Progenitor cell of endocrine pancreas (in vitro differentiated cells): ENCODE data around the gene ARTN. TPM values are rescaled to one million over a fixed set of nuclear protein-coding genes. Genes with fewer than 3 reads are reported as not detected.
A peak's percentile ranks its signal among the peaks of the same experiment; 100 is the strongest.

Experiments
- DNase-seq: peaks from one replicate; pipeline ENCODE4 v3.0.0; 2021; ENCODE audit warnings: low spot score; ENCODE audit not compliant: unreplicated experiment
- H3K27ac Mint-ChIP-seq: 2 replicates; pipeline ENCODE4 v1.8.0; 2021; ENCODE audit warnings: mild to moderate bottlenecking, moderate library complexity, mixed read lengths
- H3K27me3 Mint-ChIP-seq: 2 replicates; pipeline ENCODE4 v1.8.0; 2021; ENCODE audit warnings: mixed read lengths
- H3K36me3 Mint-ChIP-seq: 2 replicates; pipeline ENCODE4 v1.8.0; 2022; ENCODE audit warnings: mixed read lengths; ENCODE audit not compliant: insufficient read depth
- H3K4me1 Mint-ChIP-seq: 2 replicates; pipeline ENCODE4 v1.8.0; 2021; ENCODE audit warnings: low read depth, mixed read lengths
- H3K4me3 Mint-ChIP-seq: 2 replicates; pipeline ENCODE4 v1.8.0; 2021; ENCODE audit warnings: low read depth, mild to moderate bottlenecking, moderate library complexity, mixed read lengths
- H3K9me3 Mint-ChIP-seq: 2 replicates; pipeline ENCODE4 v1.8.0; 2021; ENCODE audit warnings: low read depth, mixed read lengths
- total RNA-seq: library from RNA; stranded (reverse); gene quantifications from 2 replicates; pipeline ENCODE4 v1.2.1, GENCODE V29; 2021
- TF ChIP-seq, protein P1 (sequence below): fragments of 200-600 bp; sonication (generic); IDR thresholded peaks from one replicate; pipeline ENCODE4 v1.5.0; 2021; ENCODE audit warnings: antibody characterized with exemption, mild to moderate bottlenecking; ENCODE audit not compliant: unreplicated experiment

Gene ARTN
- total RNA-seq, 1 donor from 2014 or later = 2.0 TPM

DNA sequence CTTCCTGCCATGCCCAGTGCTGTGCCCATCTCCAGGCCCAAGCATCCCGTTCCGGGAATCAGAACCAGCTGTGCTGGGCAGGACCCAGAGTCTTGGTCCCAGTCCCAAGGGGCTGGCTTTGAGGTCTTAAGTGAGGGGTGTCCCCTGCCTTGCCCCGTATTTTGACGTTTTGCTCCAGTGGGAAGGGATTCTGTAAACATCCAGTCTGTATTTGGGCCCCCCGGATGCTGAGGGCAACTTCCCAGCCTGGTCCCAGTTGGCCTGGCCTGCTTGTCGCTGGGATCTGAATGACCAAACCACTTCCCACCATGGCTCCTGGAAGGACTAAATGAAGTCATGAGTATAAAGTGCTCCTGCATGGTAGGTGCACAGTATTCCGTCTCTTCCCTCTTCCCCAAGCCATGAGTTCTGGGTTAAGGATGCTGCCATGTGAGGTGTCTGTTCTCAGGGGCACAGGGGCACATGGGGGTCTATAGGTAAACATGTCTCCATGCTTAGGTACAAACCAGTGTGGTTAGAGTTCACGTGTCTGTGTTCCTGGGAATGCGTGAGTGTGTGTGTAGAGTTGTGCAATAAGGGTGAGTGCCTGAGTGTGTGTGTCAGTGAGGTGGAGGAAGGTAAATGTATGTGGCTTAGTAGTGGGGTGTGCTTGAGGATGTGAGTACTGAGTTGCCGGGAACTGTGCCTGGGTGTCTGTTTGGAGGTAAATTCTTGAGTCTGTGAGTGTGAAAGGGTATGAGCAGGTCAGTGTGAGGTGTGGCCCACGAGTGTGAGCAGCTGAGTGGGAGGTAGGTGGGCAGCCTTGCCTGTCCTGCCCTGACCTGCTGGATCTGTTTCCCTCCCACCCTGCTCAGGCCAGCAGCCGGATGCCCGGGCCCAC is 46.9 kb downstream of the ARTN start:
- TF ChIP-seq, protein P1, sequence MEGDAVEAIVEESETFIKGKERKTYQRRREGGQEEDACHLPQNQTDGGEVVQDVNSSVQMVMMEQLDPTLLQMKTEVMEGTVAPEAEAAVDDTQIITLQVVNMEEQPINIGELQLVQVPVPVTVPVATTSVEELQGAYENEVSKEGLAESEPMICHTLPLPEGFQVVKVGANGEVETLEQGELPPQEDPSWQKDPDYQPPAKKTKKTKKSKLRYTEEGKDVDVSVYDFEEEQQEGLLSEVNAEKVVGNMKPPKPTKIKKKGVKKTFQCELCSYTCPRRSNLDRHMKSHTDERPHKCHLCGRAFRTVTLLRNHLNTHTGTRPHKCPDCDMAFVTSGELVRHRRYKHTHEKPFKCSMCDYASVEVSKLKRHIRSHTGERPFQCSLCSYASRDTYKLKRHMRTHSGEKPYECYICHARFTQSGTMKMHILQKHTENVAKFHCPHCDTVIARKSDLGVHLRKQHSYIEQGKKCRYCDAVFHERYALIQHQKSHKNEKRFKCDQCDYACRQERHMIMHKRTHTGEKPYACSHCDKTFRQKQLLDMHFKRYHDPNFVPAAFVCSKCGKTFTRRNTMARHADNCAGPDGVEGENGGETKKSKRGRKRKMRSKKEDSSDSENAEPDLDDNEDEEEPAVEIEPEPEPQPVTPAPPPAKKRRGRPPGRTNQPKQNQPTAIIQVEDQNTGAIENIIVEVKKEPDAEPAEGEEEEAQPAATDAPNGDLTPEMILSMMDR = no peak
- Mint-ChIP-seq H3K9me3 (no peaks in the 10 kb centered on the region), H3K4me1 (peaks cover 29% of the 10 kb centered on the region), H3K4me3 (peak overlapping the region; percentile 86), H3K27ac (peak overlapping the region; percentile 9), H3K36me3 (peaks cover 21% of the 10 kb centered on the region), H3K27me3 (no peaks in the 10 kb centered on the region)
- DNase-seq = no peak

DNA sequence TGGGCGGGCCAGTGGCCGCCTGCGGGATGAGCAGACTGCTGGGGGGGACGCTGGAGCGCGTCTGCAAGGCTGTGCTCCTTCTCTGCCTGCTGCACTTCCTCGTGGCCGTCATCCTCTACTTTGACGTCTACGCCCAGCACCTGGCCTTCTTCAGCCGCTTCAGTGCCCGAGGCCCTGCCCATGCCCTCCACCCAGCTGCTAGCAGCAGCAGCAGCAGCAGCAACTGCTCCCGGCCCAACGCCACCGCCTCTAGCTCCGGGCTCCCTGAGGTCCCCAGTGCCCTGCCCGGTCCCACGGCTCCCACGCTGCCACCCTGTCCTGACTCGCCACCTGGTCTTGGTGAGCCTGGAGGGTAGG is 47.5 kb downstream of the ARTN start:
- no peak overlapping the region for H3K27ac Mint-ChIP-seq
- peak overlapping the region; percentile 86 for H3K4me3 Mint-ChIP-seq
- no peaks in the 10 kb centered on the region for H3K27me3 Mint-ChIP-seq
- peaks cover 25% of the 10 kb centered on the region for H3K36me3 Mint-ChIP-seq
- TF ChIP-seq, protein P1 = no peak
- DNase-seq = no peak
- H3K9me3 Mint-ChIP-seq = no peaks in the 10 kb centered on the region
- H3K4me1 Mint-ChIP-seq = peaks cover 27% of the 10 kb centered on the region

DNA sequence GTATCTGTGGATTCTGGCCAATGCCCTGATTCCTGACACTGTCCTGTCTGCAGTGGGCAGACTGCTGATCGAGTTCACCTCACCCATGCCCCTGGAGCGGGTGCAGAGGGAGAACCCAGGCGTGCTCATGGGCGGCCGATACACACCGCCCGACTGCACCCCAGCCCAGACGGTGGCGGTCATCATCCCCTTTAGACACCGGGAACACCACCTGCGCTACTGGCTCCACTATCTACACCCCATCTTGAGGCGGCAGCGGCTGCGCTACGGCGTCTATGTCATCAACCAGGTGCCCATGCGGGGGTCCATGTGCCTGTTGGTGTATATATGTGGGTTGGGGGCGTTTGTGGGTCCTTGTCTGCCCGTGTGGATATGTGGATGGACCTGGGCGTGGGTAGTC is 48.0 kb downstream of the ARTN start:
- no peak overlapping the region for H3K27ac Mint-ChIP-seq
- DNase-seq = no peak
- H3K27me3 Mint-ChIP-seq = no peaks in the 10 kb centered on the region
- no peak overlapping the region for H3K4me3 Mint-ChIP-seq
- TF ChIP-seq, protein P1 = no peak
- no peaks in the 10 kb centered on the region for H3K9me3 Mint-ChIP-seq
- peaks cover 31% of the 10 kb centered on the region for H3K4me1 Mint-ChIP-seq
- H3K36me3 Mint-ChIP-seq = peaks cover 24% of the 10 kb centered on the region

DNA sequence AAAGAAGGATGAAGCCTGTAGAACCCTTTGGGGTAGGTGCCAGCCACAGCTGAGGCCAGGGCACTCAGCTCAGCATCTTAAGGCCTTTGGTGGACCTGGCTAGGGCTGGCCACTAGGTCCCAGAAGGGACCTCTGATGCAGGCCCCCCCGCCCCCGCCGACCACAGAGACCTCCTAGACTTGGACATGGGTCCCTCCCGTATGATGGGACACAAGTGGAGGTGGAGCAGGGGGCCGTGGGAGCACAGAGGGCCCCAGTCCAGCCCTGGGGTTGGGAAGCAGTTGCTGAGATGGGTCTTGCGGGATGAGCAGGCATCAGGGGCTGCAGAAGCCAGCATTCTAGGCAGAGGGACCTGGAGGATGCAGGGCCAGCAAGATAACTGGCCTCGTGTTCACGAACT is 48.6 kb downstream of the ARTN start:
- Mint-ChIP-seq H3K27me3 (no peaks in the 10 kb centered on the region), H3K9me3 (no peaks in the 10 kb centered on the region), H3K4me3 (no peak overlapping the region), H3K27ac (no peak overlapping the region), H3K36me3 (peaks cover 22% of the 10 kb centered on the region), H3K4me1 (peaks cover 35% of the 10 kb centered on the region)
- no peak for DNase-seq
- TF ChIP-seq, protein P1 = no peak

DNA sequence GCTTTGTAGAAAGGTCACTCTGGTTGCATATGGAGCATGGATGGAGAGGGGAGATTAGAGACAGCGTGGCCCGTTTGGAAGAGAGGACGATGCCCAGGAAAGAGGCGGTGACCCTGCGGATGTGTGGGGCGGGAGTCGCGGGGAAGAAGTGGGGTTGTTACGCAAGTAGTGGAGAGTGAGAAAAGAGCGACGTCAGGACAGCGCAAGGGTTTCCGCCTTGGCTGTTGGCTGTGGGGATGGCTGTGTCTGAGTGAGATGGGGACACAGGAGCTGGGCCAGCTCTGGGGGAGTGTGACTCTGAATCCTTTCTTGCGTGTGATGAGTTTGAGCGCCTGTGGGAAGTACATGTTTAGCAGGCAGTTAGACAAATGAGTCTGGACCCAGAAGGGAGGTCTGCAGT is 49.2 kb downstream of the ARTN start:
- DNase-seq = no peak
- TF ChIP-seq, protein P1 = no peak
- H3K9me3 Mint-ChIP-seq = no peaks in the 10 kb centered on the region
- no peak overlapping the region for H3K4me3 Mint-ChIP-seq
- peaks cover 37% of the 10 kb centered on the region for H3K4me1 Mint-ChIP-seq
- H3K36me3 Mint-ChIP-seq = peaks cover 17% of the 10 kb centered on the region
- no peaks in the 10 kb centered on the region for H3K27me3 Mint-ChIP-seq
- H3K27ac Mint-ChIP-seq = no peak overlapping the region
